ENCODE results near the gene KCNIP4.
"Not testable (repeated sequence)": the region's sequence is repeated elsewhere in the genome, so short reads cannot be mapped to it uniquely, and the experiment has no call there.

KCNIP4 gene

GRCh38 chr4:21380861-21381260 is 567.7 kb downstream of the KCNIP4 start:
- in situ Hi-C loops (cut with MboI; ENCODE audit: low sequenced_read_pairs), result no loop called here

- in situ Hi-C loops (cut with MboI; ENCODE audit: low sequenced_read_pairs), result no loop called here
Measured at GRCh38 chr4:21377046-21377445, 571.5 kb downstream of the KCNIP4 start.

GRCh38 chr4:21376176-21376575 is 572.4 kb downstream of the KCNIP4 start:
- in situ Hi-C loops (cut with MboI; ENCODE audit: low sequenced_read_pairs), result no loop called here

GRCh38 chr4:21374641-21375368 is 573.8 kb downstream of the KCNIP4 start:
- in situ Hi-C loops (cut with MboI; ENCODE audit: low sequenced_read_pairs), result no loop called here

GRCh38 chr4:21367567-21367966 is 581.0 kb downstream of the KCNIP4 start:
- in situ Hi-C loops (cut with MboI; ENCODE audit: low sequenced_read_pairs), result no loop called here

GRCh38 chr4:21366840-21367239 is 581.7 kb downstream of the KCNIP4 start:
- in situ Hi-C loops (cut with MboI; ENCODE audit: low sequenced_read_pairs), result no loop called here

GRCh38 chr4:21366312-21366711 is 582.3 kb downstream of the KCNIP4 start:
- in situ Hi-C loops (cut with MboI; ENCODE audit: low sequenced_read_pairs), result no loop called here

DNA sequence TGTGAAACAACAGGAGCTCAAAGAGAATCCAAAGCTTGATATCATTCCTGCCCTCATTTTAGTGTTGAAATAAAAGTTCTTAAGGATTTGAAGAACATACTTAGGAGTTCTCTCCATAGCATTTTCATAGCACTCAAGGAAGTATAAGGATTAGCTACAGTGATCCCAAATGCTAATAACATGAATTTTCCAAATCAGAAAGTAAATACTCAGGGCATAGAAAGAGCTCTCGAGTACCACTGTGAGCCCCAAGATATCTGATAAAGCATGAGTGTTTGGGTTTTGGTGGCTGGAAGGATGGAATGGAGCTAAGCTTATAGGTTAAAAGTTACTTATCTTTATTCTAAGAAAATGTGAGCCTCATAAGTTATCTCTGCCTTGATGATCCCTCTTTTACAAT is 584.9 kb downstream of the KCNIP4 start:
- in situ Hi-C loops (cut with MboI; ENCODE audit: low sequenced_read_pairs), result no loop called here

- in situ Hi-C loops (cut with MboI; ENCODE audit: low sequenced_read_pairs), result not testable (repeated sequence)
Measured at GRCh38 chr4:21352354-21352753, 596.2 kb downstream of the KCNIP4 start.

DNA sequence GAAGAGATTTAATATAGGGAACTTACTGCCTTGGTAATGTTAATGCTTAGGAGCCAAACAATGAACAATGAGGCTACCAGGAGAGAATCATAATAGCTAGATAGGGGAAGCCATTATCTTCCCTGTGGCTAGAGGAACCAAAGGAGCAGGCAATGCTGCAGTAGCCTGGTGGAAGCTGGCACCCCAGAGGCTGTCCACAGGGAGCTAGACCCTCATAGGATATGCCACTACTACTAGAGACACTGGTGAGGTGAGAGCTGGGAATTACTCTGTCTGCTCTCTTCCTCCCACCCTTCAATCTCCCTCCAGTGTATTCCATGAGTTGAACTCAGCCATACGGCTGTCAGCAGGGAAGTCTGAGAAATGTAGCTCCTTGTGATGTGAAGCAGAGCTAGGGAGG is 601.4 kb downstream of the KCNIP4 start:
- in situ Hi-C loops (cut with MboI; ENCODE audit: low sequenced_read_pairs), result no loop called here

DNA sequence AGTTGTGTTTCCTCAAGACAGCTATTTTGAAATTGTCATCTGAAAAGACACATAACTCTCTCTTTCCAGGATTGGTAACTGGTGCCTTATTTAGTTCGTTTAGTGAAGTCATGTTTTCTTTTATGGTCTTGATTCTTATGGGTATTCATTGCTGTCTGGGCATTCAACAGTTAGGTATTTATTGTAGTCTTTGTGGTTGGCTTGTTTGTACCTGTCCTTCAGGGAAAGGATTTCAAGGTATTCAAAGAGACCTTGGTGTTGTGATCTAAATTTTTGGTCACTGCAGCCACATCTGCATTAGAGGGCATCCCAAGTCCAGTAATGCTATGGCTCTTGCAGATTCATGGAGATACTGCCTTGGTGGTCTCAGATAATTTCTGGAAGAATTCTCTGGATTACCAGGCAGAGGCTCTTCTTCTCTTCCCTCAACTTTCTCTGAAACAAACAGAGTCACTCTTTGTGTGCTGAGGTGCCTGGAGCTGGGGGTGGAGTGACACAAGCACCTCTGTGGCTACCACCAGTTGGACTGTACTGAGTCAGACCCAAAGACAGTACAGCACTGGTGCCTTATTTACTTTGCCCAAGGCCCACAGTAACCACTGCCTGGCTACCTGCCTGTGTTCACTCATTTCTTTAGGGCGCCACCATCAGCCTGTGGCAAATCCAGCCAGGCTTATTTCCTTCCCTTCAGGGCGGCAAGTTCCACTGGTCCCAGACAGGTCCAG is 620.4 kb downstream of the KCNIP4 start:
- in situ Hi-C loops (cut with MboI; ENCODE audit: low sequenced_read_pairs), result no loop called here

DNA sequence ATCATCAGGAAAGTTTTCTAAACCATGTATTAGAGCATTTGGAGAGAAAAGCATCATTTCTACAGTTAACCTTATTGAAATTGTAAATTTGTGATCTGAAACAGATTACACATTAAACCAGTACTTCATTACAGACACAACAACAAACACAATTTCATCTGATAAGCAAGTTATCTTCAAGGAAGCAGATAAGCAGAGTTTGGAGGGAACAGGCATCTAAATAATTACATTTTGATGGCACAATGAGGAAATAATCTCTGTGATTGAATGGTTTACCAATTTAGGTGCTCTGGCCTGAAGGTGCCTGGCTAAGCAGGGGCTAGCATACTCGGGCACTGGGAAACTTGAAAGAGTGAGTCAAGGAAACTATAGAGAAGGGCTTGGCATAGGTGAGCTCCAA is 628.5 kb downstream of the KCNIP4 start:
- in situ Hi-C loops (cut with MboI; ENCODE audit: low sequenced_read_pairs), result no loop called here

DNA sequence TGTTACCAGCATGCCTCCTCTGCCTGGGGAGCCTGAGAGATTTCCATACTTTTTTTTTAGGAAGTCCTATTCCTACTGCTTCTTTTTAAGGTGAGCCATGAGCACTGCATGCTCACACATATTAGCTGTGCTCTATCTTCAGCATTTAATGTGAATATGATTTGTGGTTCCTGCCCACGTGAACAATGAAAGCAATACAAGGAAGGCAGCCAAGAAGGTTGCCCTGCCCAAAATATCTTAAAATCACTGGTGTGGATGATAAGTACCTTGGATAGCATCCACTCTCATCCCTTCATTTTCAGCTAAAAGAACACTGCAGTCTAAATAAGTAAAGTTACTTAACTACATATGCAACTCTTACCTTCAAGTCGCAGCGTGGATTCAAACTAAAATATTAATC is 640.9 kb downstream of the KCNIP4 start:
- in situ Hi-C loops (cut with MboI; ENCODE audit: low sequenced_read_pairs), result no loop called here

- in situ Hi-C loops (cut with MboI; ENCODE audit: low sequenced_read_pairs), result no loop called here
Measured at GRCh38 chr4:21304540-21304887, 644.1 kb downstream of the KCNIP4 start.

GRCh38 chr4:21290562-21290961 is 658.0 kb downstream of the KCNIP4 start:
- in situ Hi-C loops (cut with MboI; ENCODE audit: low sequenced_read_pairs), result no loop called here

- in situ Hi-C loops (cut with MboI; ENCODE audit: low sequenced_read_pairs), result no loop called here
Measured at GRCh38 chr4:21276046-21276445, 672.5 kb downstream of the KCNIP4 start.

DNA sequence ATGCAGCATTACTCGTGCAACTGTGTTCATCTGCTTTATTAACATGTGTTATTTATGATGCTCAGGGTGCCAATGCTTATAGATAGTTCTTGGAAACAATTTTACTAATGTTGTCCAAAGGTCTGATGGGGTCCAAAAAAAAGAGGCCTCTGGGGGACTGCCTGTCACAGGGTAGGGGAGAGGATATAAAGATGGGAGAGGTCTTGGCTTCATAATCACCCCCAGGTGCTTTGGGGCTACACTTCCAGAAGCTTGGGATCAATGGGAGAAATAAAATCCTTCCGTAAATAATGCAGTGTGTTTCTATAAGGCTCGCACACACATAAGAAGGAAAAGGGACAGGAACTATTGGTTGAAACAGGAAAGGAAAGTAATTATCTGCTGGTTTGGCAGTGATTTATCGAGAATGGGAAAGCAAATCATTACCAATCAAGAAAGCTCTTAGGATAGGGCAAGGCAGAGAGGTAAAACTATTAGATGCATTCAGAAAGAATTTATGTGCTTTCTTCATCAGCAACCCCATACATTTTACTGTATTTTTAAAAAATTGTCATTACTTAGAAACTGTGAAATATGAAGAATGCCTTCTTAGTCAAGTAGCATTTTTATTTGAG is 677.0 kb downstream of the KCNIP4 start:
- in situ Hi-C loops (cut with MboI; ENCODE audit: low sequenced_read_pairs), result no loop called here

DNA sequence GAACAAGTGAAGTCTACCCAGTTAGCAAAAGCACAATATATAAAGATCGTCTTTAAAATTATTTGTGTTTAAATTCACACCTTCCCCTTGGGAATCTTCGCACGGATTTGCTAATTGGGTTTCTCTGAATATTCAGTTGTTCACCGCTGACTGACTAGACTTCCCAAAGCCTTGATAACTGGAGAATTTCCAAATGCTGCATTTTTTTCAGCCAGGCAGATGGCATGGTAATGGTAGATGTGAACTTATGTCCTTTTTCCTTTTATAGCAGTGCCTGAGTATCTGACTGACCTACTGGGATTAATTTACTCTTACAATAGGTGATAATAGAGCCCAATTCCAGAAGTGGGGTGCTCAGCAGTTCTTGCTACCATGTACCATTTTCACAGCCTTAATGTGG is 700.2 kb downstream of the KCNIP4 start:
- in situ Hi-C loops (cut with MboI; ENCODE audit: low sequenced_read_pairs), result no loop called here

GRCh38 chr4:21242163-21242562 is 706.4 kb downstream of the KCNIP4 start:
- in situ Hi-C loops (cut with MboI; ENCODE audit: low sequenced_read_pairs), result no loop called here

DNA sequence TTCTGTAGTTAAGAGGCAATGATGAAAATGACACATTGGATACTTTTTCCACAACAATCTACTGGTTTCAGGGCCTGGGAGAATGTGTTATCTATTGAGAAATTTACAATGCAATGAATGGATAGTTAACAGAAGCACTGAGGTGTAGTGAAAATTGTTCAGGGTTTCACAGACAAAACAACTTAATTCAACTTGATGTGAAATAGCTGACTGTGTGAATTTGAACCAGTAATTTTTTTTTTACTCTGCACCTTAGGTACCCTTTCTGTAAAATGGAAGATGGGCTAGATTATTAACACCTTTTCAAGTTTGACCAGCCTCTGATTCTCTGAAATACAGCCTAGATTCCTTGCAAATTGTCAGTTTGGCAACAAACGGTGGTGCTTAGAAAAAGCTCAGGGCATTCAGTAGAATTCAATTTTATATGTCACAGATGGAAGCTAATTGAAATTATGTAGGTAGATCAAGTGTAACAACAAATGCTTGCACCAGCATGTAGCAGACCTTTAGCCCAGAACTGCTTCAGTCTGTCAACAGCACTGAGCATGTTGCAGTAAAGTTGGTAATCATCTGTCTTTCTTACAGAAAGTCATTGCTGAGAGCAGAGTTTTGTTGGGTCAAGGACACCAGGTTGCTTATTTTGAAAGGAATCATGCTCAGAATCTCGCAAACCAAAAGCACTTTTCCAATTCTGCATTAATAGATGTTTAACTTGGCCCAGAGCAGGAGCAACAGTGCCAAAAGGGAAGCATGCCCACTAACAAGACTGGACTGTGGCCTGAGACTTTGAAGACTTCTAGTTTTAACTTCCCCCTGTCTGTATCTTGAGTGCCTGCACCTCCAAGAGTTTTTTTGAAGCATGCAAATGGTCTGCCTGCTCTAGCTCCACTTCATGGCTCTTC is 721.7 kb downstream of the KCNIP4 start:
- in situ Hi-C loops (cut with MboI; ENCODE audit: low sequenced_read_pairs), result no loop called here

GRCh38 chr4:21211846-21212245 is 736.7 kb downstream of the KCNIP4 start:
- in situ Hi-C loops (cut with MboI; ENCODE audit: low sequenced_read_pairs), result no loop called here
